Heart left ventricle (tissue), 13 donors: ENCODE measurements around the gene COBL.

Source experiments
- CTCF ChIP-seq, 12 donors: fragments of 200-600 bp; sonication (generic) in 4 of 12; IDR thresholded peaks; one replicate each; pipeline versions ENCODE4 v1.5.0 to v1.8.0; 2018 to 2022; ENCODE audit warnings: antibody characterized with exemption in 12 of 12, mild to moderate bottlenecking in 5 of 12
- POLR2A ChIP-seq, 2 donors: fragments of 450-650 bp; IDR thresholded peaks; one replicate each; pipeline ENCODE4 v1.6.1; 2017; ENCODE audit warnings: antibody characterized with exemption in 2 of 2, mild to moderate bottlenecking in 2 of 2, moderate library complexity in 2 of 2
- donor health status: ischemic (EF 13 %, LVEDD 7.1; RV severe dilation, severe dysfunction).
- donor health status: DM: no; HTN: yes; CAD: no.
- donor health status: DM: no; HTN: no; CAD: no.
- donor health status: ischemic (EF 25% LVEDD 6.9; RV normal size, moderate dysfunction).
- donor health status: ischemic (EF 25% LVEDD 5.7; RV mildly dilated, moderate dysfunction).
- donor health status: ischemic (EF 35%, LVEDD 5.7; RV mildly dilated, moderate dysfunction).
- donor health status: nonischemic (EF 11% LVEDD 7.7; RV severe dilation, severe dysfunction).
- donor health status: DM: yes; HTN: yes; CAD: no.
- donor health status: PGD.
- donor health status: ischemic (EF 29% LVEDD 5.4; RV normal size, mild dysfunction).
- donor health status: nonischemic (EF 23%, LVEDD 6.1; RV moderate dilation, normal function).

DNA sequence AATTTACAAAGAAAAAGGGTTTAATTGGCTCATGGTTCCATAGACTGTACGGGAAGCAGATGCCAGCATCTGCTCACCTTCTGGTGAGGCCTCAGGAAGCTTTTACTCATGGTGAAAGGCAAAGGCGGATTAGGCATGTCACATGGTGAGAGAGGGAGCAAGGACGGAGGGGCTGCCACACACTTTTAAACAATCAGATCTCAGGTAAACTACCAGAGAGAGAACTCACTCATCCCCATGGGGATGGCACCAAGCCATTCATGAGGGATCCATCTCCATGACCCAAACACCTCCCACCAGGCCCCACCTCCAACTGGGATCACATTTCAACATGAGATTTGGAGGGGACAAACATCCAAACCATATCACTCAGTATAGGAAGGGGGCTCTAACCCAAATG lies 183.9 kb downstream of the COBL start:
- TF ChIP-seq CTCF (IDR thresholded peaks at IDR 0.05) (no peak), POLR2A (IDR thresholded peaks at IDR 0.05) (no peak)
